GM12801 (cell line): ENCODE data around the gene COA5.

Experiments used
- TF ChIP-seq, protein P1 (sequence below): IDR thresholded peaks from one replicate; pipeline ENCODE4 v1.5.1; 2011; ENCODE audit warnings: control low read depth; ENCODE audit not compliant: insufficient read length; ENCODE audit errors: extremely low read depth

Gene COA5

DNA sequence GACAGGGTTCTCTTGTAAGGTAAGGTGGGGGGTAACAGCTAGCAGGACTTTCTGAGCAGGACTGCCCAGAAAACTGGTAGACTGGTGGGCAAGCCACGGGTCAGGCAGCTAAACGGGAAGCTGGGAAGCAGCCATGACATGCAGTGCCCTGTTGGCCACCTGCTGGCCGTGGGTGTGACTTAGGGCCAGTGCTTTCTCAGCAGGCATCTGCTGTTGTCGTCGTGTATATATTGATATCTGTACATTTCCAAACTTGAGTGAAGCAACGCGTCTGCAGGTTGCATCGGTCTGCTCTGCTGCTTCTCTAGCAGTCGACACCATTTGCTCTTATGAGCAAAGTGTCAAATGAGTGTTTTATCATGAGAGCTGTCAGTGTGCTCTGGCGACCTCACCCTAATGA, 31.0 kb downstream of the COA5 start:
- TF ChIP-seq, protein P1, sequence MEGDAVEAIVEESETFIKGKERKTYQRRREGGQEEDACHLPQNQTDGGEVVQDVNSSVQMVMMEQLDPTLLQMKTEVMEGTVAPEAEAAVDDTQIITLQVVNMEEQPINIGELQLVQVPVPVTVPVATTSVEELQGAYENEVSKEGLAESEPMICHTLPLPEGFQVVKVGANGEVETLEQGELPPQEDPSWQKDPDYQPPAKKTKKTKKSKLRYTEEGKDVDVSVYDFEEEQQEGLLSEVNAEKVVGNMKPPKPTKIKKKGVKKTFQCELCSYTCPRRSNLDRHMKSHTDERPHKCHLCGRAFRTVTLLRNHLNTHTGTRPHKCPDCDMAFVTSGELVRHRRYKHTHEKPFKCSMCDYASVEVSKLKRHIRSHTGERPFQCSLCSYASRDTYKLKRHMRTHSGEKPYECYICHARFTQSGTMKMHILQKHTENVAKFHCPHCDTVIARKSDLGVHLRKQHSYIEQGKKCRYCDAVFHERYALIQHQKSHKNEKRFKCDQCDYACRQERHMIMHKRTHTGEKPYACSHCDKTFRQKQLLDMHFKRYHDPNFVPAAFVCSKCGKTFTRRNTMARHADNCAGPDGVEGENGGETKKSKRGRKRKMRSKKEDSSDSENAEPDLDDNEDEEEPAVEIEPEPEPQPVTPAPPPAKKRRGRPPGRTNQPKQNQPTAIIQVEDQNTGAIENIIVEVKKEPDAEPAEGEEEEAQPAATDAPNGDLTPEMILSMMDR: no peak

DNA sequence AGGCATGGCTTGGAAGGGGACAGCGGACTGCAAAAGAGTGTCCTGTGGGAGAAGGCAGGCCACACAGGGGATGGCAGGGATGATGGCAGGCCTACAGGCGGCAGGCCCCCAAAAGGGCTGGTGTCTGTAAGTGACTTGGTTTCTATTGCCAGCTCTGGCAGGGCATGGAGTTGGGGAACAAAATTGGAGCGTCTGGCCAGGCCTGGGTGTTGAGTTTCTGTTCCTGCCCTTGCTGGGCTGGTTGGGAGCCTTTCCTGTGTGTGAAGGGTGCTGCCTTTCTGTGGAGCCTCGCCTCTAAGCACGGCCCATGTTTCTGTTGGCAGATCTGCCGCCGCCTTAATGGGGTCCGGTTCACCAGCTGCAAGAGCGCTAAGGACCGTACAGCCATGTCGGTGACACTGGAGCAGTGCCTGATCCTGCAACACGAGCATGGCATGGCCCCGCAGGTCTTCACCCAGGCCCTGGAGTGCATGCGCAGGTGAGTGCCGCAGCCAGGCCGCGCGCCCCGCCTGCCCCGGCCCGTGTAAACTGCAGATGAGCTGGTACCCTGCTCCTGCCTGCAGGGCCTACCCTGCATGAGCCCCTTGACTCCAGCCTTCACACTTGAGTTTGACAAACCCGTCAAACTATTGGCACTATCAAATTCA, 31.5 kb downstream of the COA5 start:
- TF ChIP-seq, protein P1: no peak

DNA sequence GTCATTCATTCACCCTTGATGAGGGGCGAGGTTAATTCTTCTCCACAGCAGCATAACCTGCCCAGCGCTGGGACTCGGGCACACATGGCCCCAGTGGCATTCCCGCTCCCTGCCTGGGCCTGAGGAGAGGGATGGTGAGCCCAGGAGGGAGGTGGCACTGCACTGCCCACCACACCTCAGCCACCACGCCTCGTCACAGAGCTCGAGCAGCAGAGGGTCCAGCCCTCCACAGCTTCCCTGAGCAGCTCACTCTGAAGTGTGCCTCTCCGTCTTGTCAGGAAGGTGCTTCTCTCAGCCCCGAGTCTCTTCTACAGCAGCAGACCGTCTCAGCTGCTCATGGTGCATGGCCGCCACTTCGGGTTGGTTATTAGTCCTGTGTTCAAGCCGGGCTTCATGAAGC, 34.9 kb downstream of the COA5 start:
- TF ChIP-seq, protein P1: no peak

DNA sequence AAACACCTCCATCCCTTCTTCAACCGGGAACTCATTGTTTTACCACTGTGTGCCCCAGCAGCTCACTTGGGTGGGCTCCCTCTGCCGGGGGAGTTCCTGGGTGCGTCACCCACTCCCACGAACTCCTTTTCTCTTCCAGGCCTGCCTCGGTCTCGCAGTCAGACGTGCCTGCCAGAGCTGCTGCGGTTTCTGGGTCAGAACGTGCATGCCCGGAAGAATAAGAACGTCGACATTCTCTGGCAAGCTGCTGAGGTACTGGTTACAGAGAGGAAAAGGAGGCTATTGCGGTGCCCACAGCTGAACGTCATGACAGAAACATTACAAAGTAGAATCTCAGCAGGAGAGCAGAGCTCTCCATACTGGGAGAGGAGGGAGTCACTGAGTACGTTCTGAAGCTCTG, 35.6 kb downstream of the COA5 start:
- TF ChIP-seq, protein P1: no peak

DNA sequence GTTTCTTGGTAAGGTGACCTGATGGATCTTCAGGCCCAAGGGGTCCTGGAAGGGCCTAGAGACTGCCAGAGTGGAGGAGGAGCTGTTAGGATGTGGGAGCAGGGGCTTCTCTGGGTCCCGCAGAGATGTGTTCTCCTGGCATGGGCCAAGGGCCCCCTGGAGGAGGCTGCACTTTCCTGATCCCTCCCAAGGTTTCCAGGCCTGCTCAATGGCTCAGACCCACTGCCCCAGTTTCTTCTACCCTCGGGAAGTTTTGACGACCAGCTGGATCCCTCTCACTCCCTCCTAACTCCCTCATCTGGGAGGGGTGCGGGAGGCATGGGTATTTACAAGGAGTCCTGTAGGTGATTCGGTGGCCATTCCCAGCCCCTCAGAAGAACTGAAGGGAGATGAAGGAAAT, 36.1 kb downstream of the COA5 start:
- TF ChIP-seq, protein P1: no peak

DNA sequence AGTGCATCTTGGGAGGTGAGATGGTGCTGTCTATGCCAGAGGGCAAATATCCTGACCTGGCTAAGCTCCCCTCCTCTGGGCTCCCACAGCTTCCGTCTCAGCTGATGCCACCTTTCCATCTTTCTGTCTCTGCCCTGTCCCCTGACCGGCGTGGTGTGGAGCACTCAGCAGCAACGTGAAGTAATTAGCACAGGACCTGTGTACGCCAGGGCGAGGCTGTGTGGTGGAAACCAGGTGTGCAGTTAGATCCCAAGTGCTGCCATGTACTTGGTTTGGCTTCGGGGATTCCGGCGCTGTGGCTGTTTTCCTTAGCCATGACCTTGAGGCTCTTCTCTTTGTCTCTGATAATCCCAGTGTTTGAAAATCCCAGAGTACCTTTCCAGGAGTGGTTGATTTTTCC, 36.5 kb downstream of the COA5 start:
- TF ChIP-seq, protein P1: no peak

DNA sequence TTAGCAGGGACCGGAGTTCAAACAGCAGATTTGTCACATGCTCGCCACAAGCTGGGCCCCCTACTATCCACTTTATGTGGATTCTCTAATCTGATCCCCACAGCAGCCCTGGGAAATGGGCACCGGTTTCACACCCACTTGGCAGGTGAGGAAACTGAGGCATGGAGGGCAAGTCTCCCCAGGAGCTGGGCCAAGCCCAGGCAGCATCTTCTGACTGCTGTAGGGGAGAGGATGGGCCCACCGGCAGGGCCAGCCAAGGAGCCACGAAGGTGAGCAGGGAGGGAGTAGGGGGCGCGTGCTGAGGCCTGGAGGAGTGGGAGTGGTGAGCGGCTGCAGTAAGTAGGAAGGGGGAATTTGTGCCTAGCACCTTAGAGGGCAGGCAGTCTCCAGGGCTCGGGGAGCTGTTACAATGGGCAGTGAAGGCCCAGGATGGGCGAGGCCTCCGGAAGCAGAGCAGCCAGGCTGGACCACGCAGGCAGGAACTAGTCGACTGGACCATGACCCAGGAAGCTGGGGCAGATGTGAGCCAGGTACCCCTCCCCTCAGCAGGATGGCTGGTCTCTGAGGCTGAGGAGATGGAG, 37.1 kb downstream of the COA5 start:
- TF ChIP-seq, protein P1: no peak
